Nephron (organoid): ENCODE measurements around the gene DEAF1.
"Not testable (repeated sequence)": the region's sequence is repeated elsewhere in the genome, so short reads cannot be mapped to it uniquely, and the experiment has no call there.

ENCODE experiments used
- H3K27ac Mint-ChIP-seq, 3 experiments: 2 replicates each; pipeline ENCODE4 v1.8.0; 2020; ENCODE audit warnings: mixed read lengths in 3 of 3, mild to moderate bottlenecking in 2 of 3, moderate library complexity in 1 of 3
- H3K27me3 Mint-ChIP-seq: 2 replicates; pipeline ENCODE4 v1.8.0; 2021; ENCODE audit warnings: low read depth, mild to moderate bottlenecking, moderate library complexity, mixed read lengths
- H3K36me3 Mint-ChIP-seq: 2 replicates; pipeline ENCODE4 v1.8.0; 2020; ENCODE audit warnings: low read depth, mixed read lengths
- H3K4me1 Mint-ChIP-seq: 2 replicates; pipeline ENCODE4 v1.8.0; 2020; ENCODE audit warnings: mixed read lengths
- H3K4me3 Mint-ChIP-seq, 3 experiments: 2 replicates each; pipeline ENCODE4 v1.8.0; 2020; ENCODE audit warnings: mild to moderate bottlenecking in 3 of 3, mixed read lengths in 3 of 3, moderate library complexity in 2 of 3
- H3K9me3 Mint-ChIP-seq: 2 replicates; pipeline ENCODE4 v1.8.0; 2020; ENCODE audit warnings: mixed read lengths
- TF ChIP-seq, protein P1 (sequence below), 3 experiments: fragments of 200-600 bp; sonication (generic); IDR thresholded peaks; one replicate each; pipeline ENCODE4 v1.5.0; 2021; ENCODE audit warnings: antibody characterized with exemption in 3 of 3; ENCODE audit not compliant: unreplicated experiment in 3 of 3

DEAF1 gene, protein sequence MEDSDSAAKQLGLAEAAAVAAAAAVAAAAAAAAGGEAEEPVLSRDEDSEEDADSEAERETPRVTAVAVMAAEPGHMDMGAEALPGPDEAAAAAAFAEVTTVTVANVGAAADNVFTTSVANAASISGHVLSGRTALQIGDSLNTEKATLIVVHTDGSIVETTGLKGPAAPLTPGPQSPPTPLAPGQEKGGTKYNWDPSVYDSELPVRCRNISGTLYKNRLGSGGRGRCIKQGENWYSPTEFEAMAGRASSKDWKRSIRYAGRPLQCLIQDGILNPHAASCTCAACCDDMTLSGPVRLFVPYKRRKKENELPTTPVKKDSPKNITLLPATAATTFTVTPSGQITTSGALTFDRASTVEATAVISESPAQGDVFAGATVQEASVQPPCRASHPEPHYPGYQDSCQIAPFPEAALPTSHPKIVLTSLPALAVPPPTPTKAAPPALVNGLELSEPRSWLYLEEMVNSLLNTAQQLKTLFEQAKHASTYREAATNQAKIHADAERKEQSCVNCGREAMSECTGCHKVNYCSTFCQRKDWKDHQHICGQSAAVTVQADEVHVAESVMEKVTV

DNA sequence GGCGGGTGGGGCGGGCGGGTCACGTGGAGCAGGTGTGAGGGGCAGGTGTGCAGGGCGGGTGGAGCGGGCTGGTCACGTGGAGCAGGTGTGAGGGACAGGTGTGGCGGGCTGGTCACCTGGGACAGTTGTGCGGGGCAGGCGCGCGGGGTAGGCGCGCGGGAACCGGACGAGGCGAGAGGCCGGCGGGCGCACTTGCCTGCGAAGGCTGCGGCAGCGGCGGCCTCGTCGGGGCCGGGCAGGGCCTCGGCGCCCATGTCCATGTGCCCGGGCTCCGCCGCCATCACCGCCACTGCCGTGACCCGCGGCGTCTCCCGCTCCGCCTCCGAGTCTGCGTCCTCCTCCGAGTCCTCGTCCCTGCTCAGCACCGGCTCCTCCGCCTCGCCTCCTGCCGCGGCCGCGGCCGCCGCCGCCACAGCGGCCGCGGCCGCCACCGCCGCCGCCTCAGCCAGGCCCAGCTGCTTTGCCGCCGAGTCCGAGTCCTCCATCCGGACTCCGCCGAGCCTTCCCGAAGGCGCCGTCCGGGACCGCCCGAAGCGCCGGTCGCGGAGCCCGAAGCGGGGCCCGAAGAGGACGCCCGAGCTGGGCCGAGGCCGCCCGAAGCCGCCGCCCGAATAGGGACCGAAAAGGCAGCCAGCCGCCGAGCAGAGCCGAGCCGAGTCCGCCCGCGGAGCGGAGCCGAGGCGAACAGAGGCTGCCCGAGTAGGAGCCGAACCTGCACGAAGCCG lies at the start of gene DEAF1:
DEAF1 (minus strand) TSS at position 660 of the 725 bp plus-strand sequence; CDS start at position 485, 175 bp downstream.
- H3K4me3 Mint-ChIP-seq = peak within 1 kb of the TSS; percentile 90 to 91 (median 91)

DNA sequence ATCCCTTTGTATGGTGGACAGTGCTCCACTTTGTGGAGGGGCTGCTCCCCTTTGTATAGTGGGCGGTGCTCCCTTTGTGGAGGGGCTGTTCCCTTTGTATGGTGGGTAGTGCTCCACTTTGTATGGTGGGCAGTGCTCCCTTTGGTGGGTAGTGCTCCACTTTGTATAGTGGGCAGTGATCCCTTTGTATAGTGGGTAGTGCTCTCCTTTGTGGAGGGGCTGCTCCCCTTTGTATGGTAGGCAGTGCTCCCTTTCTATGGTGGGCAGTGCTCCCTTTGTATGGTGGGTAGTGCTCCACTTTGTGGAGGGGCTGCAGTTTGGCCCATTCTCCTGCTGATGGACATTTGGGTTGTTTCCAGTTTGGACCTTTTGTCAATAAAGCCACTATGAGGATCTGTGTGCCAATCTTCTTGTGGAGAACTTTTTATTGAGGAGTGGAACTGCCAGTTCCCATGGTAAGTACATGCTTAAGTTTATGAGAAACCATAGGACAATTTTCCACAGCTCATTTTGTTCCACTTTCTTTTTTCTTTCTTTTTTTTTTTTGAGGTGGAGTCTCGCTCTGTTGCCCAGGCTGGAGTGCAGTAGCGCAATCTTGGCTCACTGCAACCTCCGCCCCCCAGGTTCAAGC lies 47.7 kb upstream of the DEAF1 start:
- TF ChIP-seq, protein P1, sequence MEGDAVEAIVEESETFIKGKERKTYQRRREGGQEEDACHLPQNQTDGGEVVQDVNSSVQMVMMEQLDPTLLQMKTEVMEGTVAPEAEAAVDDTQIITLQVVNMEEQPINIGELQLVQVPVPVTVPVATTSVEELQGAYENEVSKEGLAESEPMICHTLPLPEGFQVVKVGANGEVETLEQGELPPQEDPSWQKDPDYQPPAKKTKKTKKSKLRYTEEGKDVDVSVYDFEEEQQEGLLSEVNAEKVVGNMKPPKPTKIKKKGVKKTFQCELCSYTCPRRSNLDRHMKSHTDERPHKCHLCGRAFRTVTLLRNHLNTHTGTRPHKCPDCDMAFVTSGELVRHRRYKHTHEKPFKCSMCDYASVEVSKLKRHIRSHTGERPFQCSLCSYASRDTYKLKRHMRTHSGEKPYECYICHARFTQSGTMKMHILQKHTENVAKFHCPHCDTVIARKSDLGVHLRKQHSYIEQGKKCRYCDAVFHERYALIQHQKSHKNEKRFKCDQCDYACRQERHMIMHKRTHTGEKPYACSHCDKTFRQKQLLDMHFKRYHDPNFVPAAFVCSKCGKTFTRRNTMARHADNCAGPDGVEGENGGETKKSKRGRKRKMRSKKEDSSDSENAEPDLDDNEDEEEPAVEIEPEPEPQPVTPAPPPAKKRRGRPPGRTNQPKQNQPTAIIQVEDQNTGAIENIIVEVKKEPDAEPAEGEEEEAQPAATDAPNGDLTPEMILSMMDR (IDR thresholded peaks at IDR 0.05; ENCODE audit: unreplicated experiment in 3 of 3) = no peak
- H3K4me1 Mint-ChIP-seq = peaks cover 4% of the 10 kb centered on the region
- no peak overlapping the region for H3K27ac Mint-ChIP-seq
- no peak overlapping the region for H3K4me3 Mint-ChIP-seq
- H3K9me3 Mint-ChIP-seq = no peaks in the 10 kb centered on the region
- H3K27me3 Mint-ChIP-seq = peaks cover 13% of the 10 kb centered on the region
- H3K36me3 Mint-ChIP-seq = no peaks in the 10 kb centered on the region

More for the DNA sequence above, at the start of gene DEAF1:
- Mint-ChIP-seq H3K27me3 (peaks cover 5% of the 10 kb centered on the region), H3K27ac (peak within 1 kb of the TSS; percentile 98 to 99 (median 99)), H3K4me1 (peaks cover 49% of the 10 kb centered on the region), H3K36me3 (peaks cover 11% of the 10 kb centered on the region), H3K9me3 (no peaks in the 10 kb centered on the region)
- TF ChIP-seq, protein P1 (IDR thresholded peaks at IDR 0.05; ENCODE audit: unreplicated experiment in 3 of 3) = no peak

DNA sequence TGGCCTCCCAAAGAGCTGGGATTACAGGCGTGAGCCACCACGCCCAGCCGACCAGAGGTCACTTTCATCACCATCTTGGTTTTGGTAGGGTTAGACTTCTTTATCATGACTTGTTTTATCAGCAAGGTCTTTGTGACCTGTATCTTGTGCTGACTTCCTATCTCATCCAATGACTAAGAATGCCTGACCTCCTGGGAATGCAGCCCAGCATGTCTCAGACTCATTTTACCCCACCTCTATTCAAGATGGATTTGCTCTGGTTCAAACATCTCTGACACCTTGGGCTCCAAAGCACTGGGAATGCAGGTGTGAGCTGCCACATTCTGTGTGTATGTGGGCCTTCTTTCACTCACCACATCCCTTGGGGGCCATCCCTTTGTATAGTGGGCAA lies 47.1 kb upstream of the DEAF1 start:
- H3K4me1 Mint-ChIP-seq = peaks cover 7% of the 10 kb centered on the region
- H3K36me3 Mint-ChIP-seq = no peaks in the 10 kb centered on the region
- no peak overlapping the region for H3K4me3 Mint-ChIP-seq
- no peaks in the 10 kb centered on the region for H3K9me3 Mint-ChIP-seq
- H3K27me3 Mint-ChIP-seq = peaks cover 17% of the 10 kb centered on the region
- TF ChIP-seq, protein P1 (IDR thresholded peaks at IDR 0.05; ENCODE audit: unreplicated experiment in 3 of 3) = no peak
- no peak overlapping the region for H3K27ac Mint-ChIP-seq

DNA sequence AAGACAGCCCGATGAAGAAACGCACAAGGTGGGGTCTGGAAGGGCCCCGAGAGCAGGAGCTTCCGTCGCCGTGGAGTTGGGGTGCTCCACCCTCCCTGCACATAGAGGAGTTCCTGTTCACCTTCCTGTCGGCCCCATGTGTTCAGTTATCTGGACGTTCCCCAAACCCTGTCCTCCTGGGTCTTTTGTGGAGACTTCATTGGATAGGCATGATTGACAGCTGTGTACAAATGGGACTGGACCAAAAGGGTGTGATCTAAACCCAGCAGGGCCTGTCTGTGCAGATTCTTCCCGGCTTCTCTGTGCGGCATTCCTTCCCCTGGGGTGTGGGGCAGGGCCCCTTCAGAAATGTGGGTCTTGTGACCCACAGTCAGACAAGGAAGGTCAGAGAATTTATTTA lies 42.9 kb upstream of the DEAF1 start:
- Mint-ChIP-seq H3K27ac (peak overlapping the region in 1 of 3 experiments; percentile 11), H3K27me3 (peaks cover 18% of the 10 kb centered on the region)
- not testable (repeated sequence) for H3K4me1 Mint-ChIP-seq, H3K9me3 Mint-ChIP-seq, H3K4me3 Mint-ChIP-seq, H3K36me3 Mint-ChIP-seq

DNA sequence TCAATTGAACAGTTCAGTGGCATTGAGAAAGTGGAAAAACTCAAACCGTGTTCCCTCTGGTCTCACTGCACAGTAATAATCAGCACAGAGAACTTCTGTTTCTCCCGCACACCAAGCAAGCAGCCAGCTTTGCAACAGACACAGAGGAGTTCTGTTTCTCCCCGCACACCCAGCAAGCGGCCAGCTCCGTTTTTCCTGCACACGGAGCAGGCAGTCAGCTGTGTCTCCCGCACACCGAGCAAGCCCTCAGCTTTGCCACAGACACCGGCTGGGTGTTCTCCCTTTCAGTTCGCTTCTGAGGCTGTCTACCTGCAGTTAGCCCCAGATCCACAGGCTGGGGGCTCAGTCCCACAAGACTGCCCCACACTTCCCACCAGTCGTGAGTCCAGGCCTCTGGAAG lies 42.3 kb upstream of the DEAF1 start:
- peaks cover 4% of the 10 kb centered on the region for H3K4me1 Mint-ChIP-seq
- H3K27me3 Mint-ChIP-seq = peaks cover 18% of the 10 kb centered on the region
- no peaks in the 10 kb centered on the region for H3K36me3 Mint-ChIP-seq
- TF ChIP-seq, protein P1 (IDR thresholded peaks at IDR 0.05; ENCODE audit: unreplicated experiment in 3 of 3) = no peak
- H3K9me3 Mint-ChIP-seq = peaks cover 7% of the 10 kb centered on the region
- H3K27ac Mint-ChIP-seq = peak overlapping the region in 1 of 3 experiments; percentile 11
- H3K4me3 Mint-ChIP-seq = no peak overlapping the region

DNA sequence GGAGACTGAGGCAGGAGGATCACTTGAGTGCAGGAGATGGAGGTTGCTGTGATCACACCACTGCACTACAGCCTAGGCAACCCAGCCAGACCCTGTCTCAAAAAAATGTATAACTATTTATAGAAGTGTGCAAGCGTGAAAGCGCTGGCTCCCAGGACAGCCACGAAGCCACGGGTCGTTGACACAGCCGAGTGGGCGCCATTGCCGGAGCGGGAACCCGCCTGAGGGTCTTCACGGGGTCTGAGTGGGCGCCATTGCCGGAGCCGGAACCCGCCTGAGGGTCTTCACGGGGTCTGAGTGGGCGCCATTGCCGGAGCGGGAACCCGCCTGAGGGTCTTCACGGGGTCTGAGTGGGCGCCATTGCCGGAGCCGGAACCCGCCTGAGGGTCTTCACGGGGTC lies 39.5 kb upstream of the DEAF1 start:
- not testable (repeated sequence) for H3K36me3 Mint-ChIP-seq, H3K27ac Mint-ChIP-seq, H3K4me3 Mint-ChIP-seq, H3K9me3 Mint-ChIP-seq, H3K4me1 Mint-ChIP-seq
- peaks cover 21% of the 10 kb centered on the region for H3K27me3 Mint-ChIP-seq
